ENCODE data around the gene DCAF8L2.
"Not testable (repeated sequence)": the region's sequence is repeated elsewhere in the genome, so short reads cannot be mapped to it uniquely, and the experiment has no call there.

The DCAF8L2 gene

DNA sequence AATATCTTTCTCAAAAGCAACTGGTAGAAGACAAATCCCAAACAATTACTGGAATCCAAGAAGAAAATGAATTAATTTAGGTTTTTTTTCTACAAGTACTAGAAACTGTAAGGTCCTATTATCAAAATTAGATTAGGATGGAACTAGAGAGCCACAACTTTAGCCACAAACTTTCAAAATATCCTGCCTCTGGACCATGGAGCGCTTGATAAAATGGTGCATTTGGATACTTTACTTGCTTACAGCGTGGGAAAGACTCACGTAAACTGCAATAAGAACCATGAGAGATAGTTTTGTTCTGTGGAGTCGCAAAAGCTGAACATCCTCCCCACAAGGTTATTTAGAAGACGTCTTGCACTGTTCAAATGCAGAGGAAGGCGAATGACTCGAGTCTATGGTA lies at the start of gene DCAF8L2:
TSS of gene DCAF8L2 (plus strand) at position 301 of the 400 bp plus-strand sequence. CDS start 156,552 bp downstream, outside the sequence.
- no peak for TF ChIP-seq CTCF (conservative IDR thresholded peaks at IDR 0.05)
- H3K27ac ChIP-seq, result no peak within 1 kb of the TSS

GRCh38 chrX:27541161-27541560 lies 49.0 kb upstream of the DCAF8L2 start:
- H3K27ac ChIP-seq, result not testable (repeated sequence)

- TF ChIP-seq CTCF (conservative IDR thresholded peaks at IDR 0.05), result no peak
- H3K27ac ChIP-seq, result no peak overlapping the region
Observed at GRCh38 chrX:27548624-27549023, 41.5 kb upstream of the DCAF8L2 start.

GRCh38 chrX:27549688-27550087 lies 40.5 kb upstream of the DCAF8L2 start:
- TF ChIP-seq CTCF (conservative IDR thresholded peaks at IDR 0.05), result no peak
- H3K27ac ChIP-seq, result no peak overlapping the region

DNA sequence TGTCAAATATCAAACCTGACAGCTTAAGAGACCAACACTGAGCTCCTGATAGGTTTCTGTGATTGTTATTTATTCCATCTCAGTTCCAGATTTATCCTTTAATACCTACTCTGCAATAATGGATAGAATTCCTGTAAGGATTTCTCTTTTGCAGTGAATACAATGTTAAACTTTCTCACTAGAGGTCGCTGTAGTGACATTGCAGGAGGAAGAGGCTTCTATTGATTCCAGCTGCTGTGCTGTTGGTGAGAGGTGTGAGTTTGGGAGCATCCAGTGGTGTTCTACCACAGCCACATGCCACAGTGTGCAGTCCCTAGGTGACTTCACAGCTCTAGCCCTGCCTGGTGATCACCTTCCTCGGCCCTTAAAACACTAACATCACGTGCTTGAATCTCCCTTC lies 34.6 kb upstream of the DCAF8L2 start:
- no peak overlapping the region for H3K27ac ChIP-seq
- TF ChIP-seq CTCF (conservative IDR thresholded peaks at IDR 0.05), result peak; percentile 75

DNA sequence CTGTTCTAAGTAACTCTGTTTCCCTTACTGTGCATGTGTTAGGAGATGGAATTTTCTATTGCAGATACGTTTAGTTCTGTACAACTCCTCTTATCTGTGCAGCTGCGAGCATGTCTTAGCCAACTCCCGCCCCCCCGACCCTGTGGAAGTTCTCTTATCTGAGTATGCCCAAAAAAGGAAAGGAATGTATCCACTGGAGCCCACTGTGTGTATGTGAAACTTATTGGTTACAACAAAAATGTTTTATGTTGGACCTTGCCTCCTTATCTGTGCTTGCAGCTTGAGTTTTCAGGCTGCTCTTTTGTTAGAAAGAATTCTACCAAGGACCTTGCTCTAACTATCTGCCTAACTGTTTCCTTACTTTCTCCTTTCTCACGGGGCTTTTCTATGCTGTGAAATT lies 24.2 kb upstream of the DCAF8L2 start:
- no peak overlapping the region for H3K27ac ChIP-seq
- no peak for TF ChIP-seq CTCF (conservative IDR thresholded peaks at IDR 0.05)

- no peak overlapping the region for H3K27ac ChIP-seq
- TF ChIP-seq CTCF (conservative IDR thresholded peaks at IDR 0.05), result no peak
Observed at GRCh38 chrX:27571164-27571563, 19.0 kb upstream of the DCAF8L2 start.

DNA sequence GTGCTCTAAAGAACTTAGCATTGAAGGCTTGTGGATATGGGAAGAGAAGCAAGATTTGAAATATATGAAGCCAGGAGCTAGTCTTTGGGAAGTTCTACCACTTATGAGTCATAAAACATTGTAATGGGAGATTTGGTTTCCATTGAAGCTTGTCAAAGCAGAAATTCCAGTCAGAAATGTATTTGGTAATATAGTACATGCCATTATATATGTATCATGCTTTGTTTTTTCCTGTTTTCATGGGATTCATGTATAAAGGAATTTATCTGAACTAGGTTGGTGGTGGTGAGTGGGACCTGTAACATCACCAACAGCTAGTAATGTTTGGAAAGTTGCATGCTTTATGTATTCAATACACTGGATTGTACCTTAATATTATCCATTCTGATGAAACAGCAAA lies 14.6 kb upstream of the DCAF8L2 start:
- no peak overlapping the region for H3K27ac ChIP-seq
- TF ChIP-seq CTCF (conservative IDR thresholded peaks at IDR 0.05), result no peak

All from VCaP (cell line).